ENCODE measurements around the gene SCARF2. TPM values are rescaled to one million over a fixed set of nuclear protein-coding genes. Genes with fewer than 3 reads are reported as not detected.
"Not testable (repeated sequence)": the region's sequence is repeated elsewhere in the genome, so short reads cannot be mapped to it uniquely, and the experiment has no call there.

Gene SCARF2
- total and polyA plus RNA-seq, 9 donors: 8.9 to 22.9 (median 19.7) TPM

GRCh38 chr22:20392983-20393704 lies 44.5 kb downstream of the SCARF2 start:
- DNase-seq: peak; percentile 20
- H3K4me1 ChIP-seq (ENCODE audit: control insufficient read depth, insufficient read depth, low read length): peaks cover 22% of the 10 kb centered on the region
- WGBS (ENCODE audit: insufficient coverage): 90% methylated on average over 15 of the region's 23 CpGs
- peak overlapping the region; percentile 91 for H3K27ac ChIP-seq (ENCODE audit: low read length)
- no peaks in the 10 kb centered on the region for H3K9me3 ChIP-seq (replicated peaks; ENCODE audit: control insufficient read depth, low read depth, low read length)
- H3K27me3 ChIP-seq (ENCODE audit: control insufficient read depth, insufficient read depth, low read length): no peaks in the 10 kb centered on the region
- peaks cover 3% of the 10 kb centered on the region for H3K36me3 ChIP-seq (ENCODE audit: control insufficient read depth, insufficient read depth, low read length)
- H3K4me3 ChIP-seq (ENCODE audit: low read length): peak overlapping the region; percentile 91

DNA sequence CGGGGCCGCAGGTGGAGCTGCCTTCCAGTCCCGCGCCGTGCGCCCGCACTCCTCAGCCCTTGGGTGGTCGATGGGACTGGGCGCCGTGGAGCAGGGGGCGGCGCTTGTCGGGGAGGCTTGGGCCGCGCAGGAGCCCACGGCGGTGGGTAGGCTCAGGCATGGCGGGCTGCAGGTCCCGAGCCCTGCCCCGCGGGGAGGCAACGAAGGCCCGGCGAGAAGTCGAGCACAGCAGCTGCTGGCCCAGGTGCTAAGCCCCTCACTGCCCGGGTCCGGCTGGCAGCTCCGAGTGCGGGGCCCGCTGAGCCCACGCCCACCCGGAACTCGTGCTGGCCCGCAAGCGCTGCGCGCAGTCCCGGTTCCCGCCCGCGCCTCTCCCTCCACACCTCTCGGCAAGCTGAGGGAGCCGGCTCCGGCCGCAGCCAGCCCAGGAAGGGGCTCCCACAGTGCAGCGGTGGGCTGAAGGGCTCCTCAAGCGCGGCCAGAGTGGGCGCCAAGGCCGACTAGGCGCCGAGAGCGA lies 45.2 kb downstream of the SCARF2 start:
- not testable (repeated sequence) for DNase-seq; H3K9me3 ChIP-seq (replicated peaks; ENCODE audit: control insufficient read depth, low read depth, low read length); H3K27me3 ChIP-seq (ENCODE audit: control insufficient read depth, insufficient read depth, low read length); H3K27ac ChIP-seq (ENCODE audit: low read length); H3K4me3 ChIP-seq (ENCODE audit: low read length); H3K36me3 ChIP-seq (ENCODE audit: control insufficient read depth, insufficient read depth, low read length)
- peaks cover 22% of the 10 kb centered on the region for H3K4me1 ChIP-seq (ENCODE audit: control insufficient read depth, insufficient read depth, low read length)
- 97% methylated on average over 53 of the region's 53 CpGs for WGBS (ENCODE audit: insufficient coverage)

- Histone ChIP-seq H3K4me1 (ENCODE audit: control insufficient read depth, insufficient read depth, low read length) (peaks cover 22% of the 10 kb centered on the region), H3K27ac (ENCODE audit: low read length) (no peak overlapping the region), H3K27me3 (ENCODE audit: control insufficient read depth, insufficient read depth, low read length) (peaks cover 2% of the 10 kb centered on the region), H3K36me3 (ENCODE audit: control insufficient read depth, insufficient read depth, low read length) (no peaks in the 10 kb centered on the region), H3K9me3 (replicated peaks; ENCODE audit: control insufficient read depth, low read depth, low read length) (no peaks in the 10 kb centered on the region), H3K4me3 (ENCODE audit: low read length) (no peak overlapping the region)
- DNase-seq: no peak
- 86% methylated on average over 3 of the region's 4 CpGs for WGBS (ENCODE audit: insufficient coverage)
These were observed 46.4 kb downstream of the SCARF2 start for GRCh38 chr22:20391222-20391621.

- H3K4me1 ChIP-seq (ENCODE audit: control insufficient read depth, insufficient read depth, low read length): peaks cover 18% of the 10 kb centered on the region
- H3K36me3 ChIP-seq (ENCODE audit: control insufficient read depth, insufficient read depth, low read length): no peaks in the 10 kb centered on the region
- no peaks in the 10 kb centered on the region for H3K9me3 ChIP-seq (replicated peaks; ENCODE audit: control insufficient read depth, low read depth, low read length)
- H3K4me3 ChIP-seq (ENCODE audit: low read length): no peak overlapping the region
- no peak overlapping the region for H3K27ac ChIP-seq (ENCODE audit: low read length)
- DNase-seq: no peak
- peaks cover 2% of the 10 kb centered on the region for H3K27me3 ChIP-seq (ENCODE audit: control insufficient read depth, insufficient read depth, low read length)
- 78% methylated on average over 5 of the region's 5 CpGs for WGBS (ENCODE audit: insufficient coverage)
These were observed 47.2 kb downstream of the SCARF2 start for GRCh38 chr22:20390394-20390907.

DNA sequence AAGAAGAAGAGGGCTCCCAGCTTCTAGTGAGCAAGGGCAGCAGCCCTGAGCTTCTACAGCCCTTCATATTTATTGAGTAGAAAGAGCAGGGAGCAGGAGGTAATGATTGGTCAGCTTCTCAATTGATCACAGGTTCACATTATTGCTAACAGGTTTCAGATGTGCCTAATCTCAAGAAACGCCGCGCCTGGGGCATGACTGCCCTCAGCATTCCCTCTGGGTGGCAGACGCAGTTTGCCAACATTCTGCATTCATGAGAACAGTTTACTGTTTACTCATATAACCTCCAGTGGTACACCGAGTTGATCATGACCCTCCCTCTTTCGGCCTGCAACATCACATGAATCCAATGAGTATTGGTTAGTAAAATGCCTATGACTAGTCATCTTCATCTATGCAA lies 48.3 kb downstream of the SCARF2 start:
- H3K36me3 ChIP-seq (ENCODE audit: control insufficient read depth, insufficient read depth, low read length): no peaks in the 10 kb centered on the region
- peaks cover 8% of the 10 kb centered on the region for H3K4me1 ChIP-seq (ENCODE audit: control insufficient read depth, insufficient read depth, low read length)
- H3K9me3 ChIP-seq (replicated peaks; ENCODE audit: control insufficient read depth, low read depth, low read length): no peaks in the 10 kb centered on the region
- peaks cover 5% of the 10 kb centered on the region for H3K27me3 ChIP-seq (ENCODE audit: control insufficient read depth, insufficient read depth, low read length)
- H3K4me3 ChIP-seq (ENCODE audit: low read length): no peak overlapping the region
- DNase-seq: no peak
- H3K27ac ChIP-seq (ENCODE audit: low read length): no peak overlapping the region
- 80% methylated on average over 2 of the region's 6 CpGs for WGBS (ENCODE audit: insufficient coverage)

GRCh38 chr22:20388200-20388599 lies 49.4 kb downstream of the SCARF2 start:
- Histone ChIP-seq H3K4me1 (ENCODE audit: control insufficient read depth, insufficient read depth, low read length) (peaks cover 2% of the 10 kb centered on the region), H3K4me3 (ENCODE audit: low read length) (no peak overlapping the region), H3K27me3 (ENCODE audit: control insufficient read depth, insufficient read depth, low read length) (peaks cover 5% of the 10 kb centered on the region), H3K9me3 (replicated peaks; ENCODE audit: control insufficient read depth, low read depth, low read length) (no peaks in the 10 kb centered on the region), H3K27ac (ENCODE audit: low read length) (no peak overlapping the region), H3K36me3 (ENCODE audit: control insufficient read depth, insufficient read depth, low read length) (no peaks in the 10 kb centered on the region)
- no peak for DNase-seq

DNA sequence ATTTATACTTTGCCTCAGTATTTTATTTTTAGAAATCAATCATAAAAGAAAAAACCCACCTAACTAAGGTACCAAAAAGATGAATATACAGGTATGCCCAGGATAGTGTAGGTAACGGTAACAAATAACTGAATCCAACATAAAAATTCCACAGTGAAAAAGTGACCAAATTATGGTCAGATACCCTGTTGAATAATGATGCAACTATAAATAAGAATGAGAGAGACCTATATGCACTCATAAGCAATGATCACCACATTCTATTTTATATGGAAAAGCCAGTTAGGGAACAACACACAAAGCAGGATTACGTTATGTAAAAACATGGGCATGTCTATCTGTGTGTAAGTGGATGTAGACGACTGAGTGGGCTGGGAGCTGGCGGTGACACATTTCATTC lies 50.7 kb downstream of the SCARF2 start:
- Histone ChIP-seq H3K4me1 (ENCODE audit: control insufficient read depth, insufficient read depth, low read length) (no peaks in the 10 kb centered on the region), H3K9me3 (replicated peaks; ENCODE audit: control insufficient read depth, low read depth, low read length) (no peaks in the 10 kb centered on the region), H3K4me3 (ENCODE audit: low read length) (no peak overlapping the region), H3K27ac (ENCODE audit: low read length) (no peak overlapping the region), H3K27me3 (ENCODE audit: control insufficient read depth, insufficient read depth, low read length) (peaks cover 5% of the 10 kb centered on the region), H3K36me3 (ENCODE audit: control insufficient read depth, insufficient read depth, low read length) (no peaks in the 10 kb centered on the region)
- no peak for DNase-seq
- no CpG with 5 or more reads among the region's 4 CpGs for WGBS (ENCODE audit: insufficient coverage)

- Histone ChIP-seq H3K4me1 (ENCODE audit: control insufficient read depth, insufficient read depth, low read length) (no peaks in the 10 kb centered on the region), H3K36me3 (ENCODE audit: control insufficient read depth, insufficient read depth, low read length) (no peaks in the 10 kb centered on the region), H3K9me3 (replicated peaks; ENCODE audit: control insufficient read depth, low read depth, low read length) (no peaks in the 10 kb centered on the region), H3K27ac (ENCODE audit: low read length) (no peak overlapping the region), H3K4me3 (ENCODE audit: low read length) (no peak overlapping the region), H3K27me3 (ENCODE audit: control insufficient read depth, insufficient read depth, low read length) (peaks cover 5% of the 10 kb centered on the region)
- 88% methylated on average over 1 of the region's 2 CpGs for WGBS (ENCODE audit: insufficient coverage)
- no peak for DNase-seq
These were observed 51.3 kb downstream of the SCARF2 start for GRCh38 chr22:20386336-20386735.

GRCh38 chr22:20384865-20385264 lies 52.8 kb downstream of the SCARF2 start:
- 100% methylated on average over 2 of the region's 6 CpGs for WGBS (ENCODE audit: insufficient coverage)
- no peak for DNase-seq
- Histone ChIP-seq H3K4me1 (ENCODE audit: control insufficient read depth, insufficient read depth, low read length) (no peaks in the 10 kb centered on the region), H3K4me3 (ENCODE audit: low read length) (no peak overlapping the region), H3K9me3 (replicated peaks; ENCODE audit: control insufficient read depth, low read depth, low read length) (no peaks in the 10 kb centered on the region), H3K36me3 (ENCODE audit: control insufficient read depth, insufficient read depth, low read length) (no peaks in the 10 kb centered on the region), H3K27ac (ENCODE audit: low read length) (no peak overlapping the region), H3K27me3 (ENCODE audit: control insufficient read depth, insufficient read depth, low read length) (peaks cover 5% of the 10 kb centered on the region)

- Histone ChIP-seq H3K4me3 (ENCODE audit: low read length) (no peak overlapping the region), H3K4me1 (ENCODE audit: control insufficient read depth, insufficient read depth, low read length) (no peaks in the 10 kb centered on the region), H3K36me3 (ENCODE audit: control insufficient read depth, insufficient read depth, low read length) (no peaks in the 10 kb centered on the region), H3K9me3 (replicated peaks; ENCODE audit: control insufficient read depth, low read depth, low read length) (no peaks in the 10 kb centered on the region), H3K27ac (ENCODE audit: low read length) (no peak overlapping the region), H3K27me3 (ENCODE audit: control insufficient read depth, insufficient read depth, low read length) (peaks cover 5% of the 10 kb centered on the region)
- WGBS (ENCODE audit: insufficient coverage): no CpG with 5 or more reads among the region's 2 CpGs
- DNase-seq: no peak
These were observed 53.5 kb downstream of the SCARF2 start for GRCh38 chr22:20384171-20384570.

Measured in muscle of leg (tissue), 11 donors.